Retinal pigment epithelial cell (primary cell): ENCODE measurements around the gene HSDL2.
A peak's percentile ranks its signal among the peaks of the same experiment; 100 is the strongest.
"Not testable (repeated sequence)": the region's sequence is repeated elsewhere in the genome, so short reads cannot be mapped to it uniquely, and the experiment has no call there.

Experiments used
- DNase-seq: peaks from one replicate; pipeline ENCODE4 v3.0.0-alpha.2; 2010; ENCODE audit warnings: low read depth
- H3K4me3 ChIP-seq: 2 replicates; pipeline ENCODE4 v1.5.1; 2011; ENCODE audit warnings: mild to moderate bottlenecking, low read length, control low read depth, moderate library complexity
- CTCF ChIP-seq: conservative IDR thresholded peaks from 2 replicates; pipeline ENCODE4 v1.5.1; 2011; ENCODE audit warnings: low read depth, low read length, control low read depth, inconsistent platforms

HSDL2 gene

GRCh38 chr9:112403614-112404201, 23.8 kb downstream of the HSDL2 start:
- H3K4me3 ChIP-seq: no peak overlapping the region
- DNase-seq: no peak
- TF ChIP-seq CTCF: no peak

- no peak for TF ChIP-seq CTCF
- DNase-seq: peak; percentile 98
- H3K4me3 ChIP-seq: no peak overlapping the region
Measured at GRCh38 chr9:112404508-112404932, 24.6 kb downstream of the HSDL2 start.

GRCh38 chr9:112408275-112408674, 28.4 kb downstream of the HSDL2 start:
- DNase-seq: no peak

GRCh38 chr9:112408819-112409218, 28.9 kb downstream of the HSDL2 start:
- H3K4me3 ChIP-seq: no peak overlapping the region
- no peak for TF ChIP-seq CTCF
- no peak for DNase-seq

More at GRCh38 chr9:112408275-112408674, 28.4 kb downstream of the HSDL2 start:
- no peak overlapping the region for H3K4me3 ChIP-seq
- TF ChIP-seq CTCF: no peak

- no peak overlapping the region for H3K4me3 ChIP-seq
- no peak for TF ChIP-seq CTCF
- DNase-seq: no peak
Measured at GRCh38 chr9:112409758-112410157, 29.9 kb downstream of the HSDL2 start.

GRCh38 chr9:112411626-112412027, 31.7 kb downstream of the HSDL2 start:
- H3K4me3 ChIP-seq: no peak overlapping the region
- DNase-seq: no peak
- no peak for TF ChIP-seq CTCF

- DNase-seq, H3K4me3 ChIP-seq: not testable (repeated sequence)
Measured at GRCh38 chr9:112413728-112414127, 33.8 kb downstream of the HSDL2 start.

- DNase-seq: no peak
- no peak for TF ChIP-seq CTCF
- H3K4me3 ChIP-seq: no peak overlapping the region
Measured at GRCh38 chr9:112420208-112420607, 40.3 kb downstream of the HSDL2 start.
